HepG2 (cell line): ENCODE results near the gene LOXL4. TPM values are rescaled to one million over a fixed set of nuclear protein-coding genes. Genes with fewer than 3 reads are reported as not detected.

Experiments
- AHR ChIP-seq: IDR thresholded peaks from 2 replicates; pipeline ENCODE4 v1.6.1; 2018; ENCODE audit warnings: missing genetic modification reagents, missing compliant biosample characterization
- DMAP1 ChIP-seq: IDR thresholded peaks from 2 replicates; pipeline ENCODE4 v1.6.1; 2016
- GZF1 ChIP-seq: sonication (generic); formaldehyde crosslinking; IDR thresholded peaks from 2 replicates; pipeline ENCODE4 v1.5.1; 2020; ENCODE audit warnings: mild to moderate bottlenecking, missing genetic modification reagents
- HDAC6 ChIP-seq: fragments of 200-600 bp; sonication (generic); IDR thresholded peaks from 2 replicates; pipeline ENCODE4 v1.7.0; 2017; ENCODE audit warnings: mild to moderate bottlenecking, antibody characterized with exemption, low read length, low read depth
- HMGA1 ChIP-seq: sonication (generic); formaldehyde crosslinking; conservative IDR thresholded peaks from 2 replicates; pipeline ENCODE4 v1.4.0; 2020; ENCODE audit warnings: missing genetic modification reagents
- HNF4G ChIP-seq, 2 experiments: sonication (generic) in 1 of 2; formaldehyde crosslinking in 1 of 2; IDR thresholded peaks; 2 replicates each; pipeline versions ENCODE4 v1.4.0 to v1.6.1; 2011 to 2020; ENCODE audit warnings: borderline replicate concordance in 2 of 2, low read depth in 2 of 2, mild to moderate bottlenecking in 2 of 2, low read length in 1 of 2, missing genetic modification reagents in 1 of 2, moderate library complexity in 1 of 2
- JDP2 ChIP-seq: sonication (generic); formaldehyde crosslinking; IDR thresholded peaks from 2 replicates; pipeline ENCODE4 v1.8.1; 2022; ENCODE audit warnings: missing genetic modification reagents, borderline replicate concordance
- KMT2B ChIP-seq: IDR thresholded peaks from 2 replicates; pipeline ENCODE4 v1.6.1; 2016; ENCODE audit warnings: missing genetic modification reagents, missing compliant biosample characterization
- PHF21A ChIP-seq: sonication (generic); formaldehyde crosslinking; IDR thresholded peaks from 2 replicates; pipeline ENCODE4 v1.5.0; 2020; ENCODE audit warnings: mild to moderate bottlenecking, missing genetic modification reagents
- REL ChIP-seq: sonication (generic); formaldehyde crosslinking; conservative IDR thresholded peaks from 2 replicates; pipeline ENCODE4 v1.8.0; 2022; ENCODE audit warnings: mild to moderate bottlenecking, missing genetic modification reagents, moderate library complexity
- RELA ChIP-seq: sonication (generic); formaldehyde crosslinking; IDR thresholded peaks from 2 replicates; pipeline ENCODE4 v1.4.0; 2020; ENCODE audit warnings: missing genetic modification reagents
- REXO4 ChIP-seq: sonication (generic); formaldehyde crosslinking; IDR thresholded peaks from 2 replicates; pipeline ENCODE4 v1.8.0; 2022; ENCODE audit warnings: missing genetic modification reagents, mild to moderate bottlenecking, borderline replicate concordance
- TAF15 ChIP-seq: fragments of 200-400 bp; formaldehyde crosslinking; IDR thresholded peaks from one replicate; pipeline ENCODE4 v1.6.1; 2018; ENCODE audit warnings: mild to moderate bottlenecking, low read depth, low read length; ENCODE audit not compliant: poor library complexity, severe bottlenecking
- TARDBP ChIP-seq: sonication (generic); formaldehyde crosslinking; IDR thresholded peaks from 2 replicates; pipeline ENCODE4 v1.8.0; 2022; ENCODE audit warnings: mild to moderate bottlenecking, missing genetic modification reagents
- TBX3 ChIP-seq: fragments of 450-650 bp; IDR thresholded peaks from 2 replicates; pipeline ENCODE4 v1.6.1; 2017; ENCODE audit warnings: antibody characterized with exemption, mild to moderate bottlenecking, inconsistent platforms, borderline replicate concordance
- TMF1 ChIP-seq: sonication (generic); formaldehyde crosslinking; IDR thresholded peaks from 2 replicates; pipeline ENCODE4 v1.8.1; 2022; ENCODE audit warnings: low read depth, missing genetic modification reagents
- ZNF121 ChIP-seq: sonication (generic); formaldehyde crosslinking; IDR thresholded peaks from 2 replicates; pipeline ENCODE4 v1.5.0; 2020; ENCODE audit warnings: mild to moderate bottlenecking, missing genetic modification reagents
- ZNF253 ChIP-seq: sonication (generic); formaldehyde crosslinking; IDR thresholded peaks from 2 replicates; pipeline ENCODE4 v1.8.0; 2022; ENCODE audit warnings: mild to moderate bottlenecking, missing genetic modification reagents, borderline replicate concordance
- ZNF451 ChIP-seq: sonication (generic); formaldehyde crosslinking; IDR thresholded peaks from 2 replicates; pipeline ENCODE4 v1.5.0; 2020; ENCODE audit warnings: mild to moderate bottlenecking, missing genetic modification reagents
- ZNF460 ChIP-seq: sonication (generic); formaldehyde crosslinking; IDR thresholded peaks from 2 replicates; pipeline ENCODE4 v1.5.1; 2020; ENCODE audit warnings: missing genetic modification reagents, mild to moderate bottlenecking, borderline replicate concordance
- ZNF562 ChIP-seq: sonication (generic); formaldehyde crosslinking; IDR thresholded peaks from 2 replicates; pipeline ENCODE4 v1.8.0; 2022; ENCODE audit warnings: missing genetic modification reagents, borderline replicate concordance
- ZNF563 ChIP-seq: sonication (generic); formaldehyde crosslinking; IDR thresholded peaks from 2 replicates; pipeline ENCODE4 v1.8.0; 2022; ENCODE audit warnings: mild to moderate bottlenecking, moderate library complexity, missing genetic modification reagents
- ZNF747 ChIP-seq: sonication (generic); formaldehyde crosslinking; IDR thresholded peaks from 2 replicates; pipeline ENCODE4 v1.8.1; 2023; ENCODE audit warnings: missing genetic modification reagents, mild to moderate bottlenecking, borderline replicate concordance
- ZNF839 ChIP-seq: sonication (generic); formaldehyde crosslinking; IDR thresholded peaks from 2 replicates; pipeline ENCODE4 v1.4.0; 2020; ENCODE audit warnings: missing genetic modification reagents, mild to moderate bottlenecking, borderline replicate concordance
- ZNF879 ChIP-seq: sonication (generic); formaldehyde crosslinking; IDR thresholded peaks from 2 replicates; pipeline ENCODE4 v1.8.1; 2023; ENCODE audit warnings: missing genetic modification reagents
- polyA plus RNA-seq, 8 experiments: library from polyadenylated mRNA; depleted of rRNA in 3 of 8; stranded (reverse) in 7 of 8; unstranded in 1 of 8; fragments of >200 nt; fragmentation: Illumina TruSeq in 4 of 8; extraction: Trizol in 4 of 8; gene quantifications; 2 replicates each; pipeline versions ENCODE4 v1.2.1 to v1.2.3, GENCODE V29; 2011 to 2016; ENCODE audit warnings: low read depth in 4 of 8, missing spikeins in 1 of 8, mixed read lengths in 1 of 8; ENCODE audit not compliant: insufficient read depth in 1 of 8
- total RNA-seq, 5 experiments: library from RNA; depleted of rRNA; stranded (reverse); fragments of >200 nt; fragmentation: Illumina TruSeq; extraction: Trizol; gene quantifications; 2 replicates each; pipeline ENCODE4 v1.2.3, GENCODE V29; 2016; ENCODE audit warnings: low read depth in 1 of 5
- TF ChIP-seq, protein P1 (sequence below): sonication (generic); formaldehyde crosslinking; IDR thresholded peaks from 2 replicates; pipeline ENCODE4 v1.8.0; 2022; ENCODE audit warnings: mild to moderate bottlenecking, missing genetic modification reagents; ENCODE audit not compliant: insufficient replicate concordance
- TF ChIP-seq, protein P2 (sequence below): sonication (generic); formaldehyde crosslinking; IDR thresholded peaks from 2 replicates; pipeline ENCODE4 v1.5.0; 2020; ENCODE audit warnings: mild to moderate bottlenecking, missing genetic modification reagents

Gene LOXL4
- total and polyA plus RNA-seq, 2 of the 13 experiments (the other 11 are each of a cell fraction or from before 2014, with no cell fraction given), result 8.8 to 21.1 TPM

DNA sequence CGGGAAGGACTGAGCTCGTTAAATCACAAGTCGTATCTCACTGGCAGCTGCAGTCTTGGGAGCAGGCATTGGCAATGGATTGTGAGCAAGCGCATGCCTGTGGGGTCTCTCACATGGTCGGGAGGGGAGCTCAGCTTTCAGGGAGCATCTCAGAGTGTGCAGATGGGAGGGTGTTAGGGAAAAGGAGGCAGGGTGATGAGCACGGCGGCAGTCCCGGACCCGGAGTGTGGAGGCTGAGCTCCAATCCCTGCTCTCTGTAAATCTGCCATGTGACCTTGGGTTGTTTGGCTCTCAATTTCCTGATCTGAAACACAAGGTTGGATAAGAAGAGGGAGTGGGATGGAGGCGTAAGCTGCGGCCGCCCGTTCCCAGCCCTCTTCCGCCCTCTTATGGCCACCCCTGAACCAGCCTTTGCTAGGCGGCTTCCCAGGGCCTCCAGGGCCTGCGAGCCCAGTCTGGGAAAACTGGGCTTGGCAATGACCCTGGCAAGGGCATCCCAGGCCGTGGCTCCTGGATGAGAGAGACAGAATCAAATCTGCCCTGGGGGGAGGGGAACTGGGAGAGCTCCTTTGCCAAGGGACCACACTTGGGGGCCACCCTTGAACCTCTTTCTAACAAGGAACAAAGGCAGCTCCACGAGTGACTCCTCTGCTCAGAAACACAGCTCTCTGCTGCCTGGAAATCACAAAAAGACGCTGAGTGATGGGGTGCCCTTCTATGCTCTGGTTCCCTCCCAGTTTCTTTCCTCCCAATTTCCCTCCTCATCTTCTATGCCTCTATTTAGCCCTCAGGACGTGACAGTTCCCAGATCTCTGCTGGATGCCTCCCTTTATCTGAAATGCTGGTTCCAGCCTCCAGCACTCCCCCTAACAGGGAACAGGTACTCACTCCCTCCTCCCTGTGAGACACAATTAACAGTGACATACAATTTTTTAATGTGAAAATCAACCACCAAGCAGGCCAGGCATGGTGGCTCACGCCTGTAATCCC lies 41.7 kb upstream of the LOXL4 start (continued):
- TF ChIP-seq ZNF563 (CRISPR knock-in tag) (no peak), ZNF562 (no peak), HMGA1 (CRISPR knock-in tag) (no peak), ZNF121 (CRISPR knock-in tag) (no peak), ZNF460 (CRISPR knock-in tag) (no peak), PHF21A (no peak), HNF4G (IDR thresholded peaks at IDR 0.05; ENCODE audit: borderline replicate concordance, low read depth, low read length) (no peak), HNF4G (CRISPR knock-in tag; IDR thresholded peaks at IDR 0.05; ENCODE audit: borderline replicate concordance, low read depth) (0 out of 2 replicates have a peak, but pooled peaks have one; percentile 35), ZNF747 (CRISPR knock-in tag) (no peak), TARDBP (CRISPR knock-in tag) (no peak), REXO4 (no peak), DMAP1 (no peak), REL (no peak), RELA (CRISPR knock-in tag) (no peak), KMT2B (CRISPR knock-in tag) (no peak), ZNF839 (CRISPR knock-in tag) (0 out of 2 replicates have a peak, but pooled peaks have one; percentile 59), TMF1 (CRISPR knock-in tag) (no peak), JDP2 (CRISPR knock-in tag) (no peak), TAF15 (no peak), ZNF253 (CRISPR knock-in tag) (no peak), TBX3 (no peak), ZNF451 (no peak), AHR (CRISPR knock-in tag) (0 out of 2 replicates have a peak, but pooled peaks have one; percentile 67), ZNF879 (CRISPR knock-in tag) (no peak), HDAC6 (no peak), GZF1 (CRISPR knock-in tag) (no peak)
- TF ChIP-seq, protein P1, sequence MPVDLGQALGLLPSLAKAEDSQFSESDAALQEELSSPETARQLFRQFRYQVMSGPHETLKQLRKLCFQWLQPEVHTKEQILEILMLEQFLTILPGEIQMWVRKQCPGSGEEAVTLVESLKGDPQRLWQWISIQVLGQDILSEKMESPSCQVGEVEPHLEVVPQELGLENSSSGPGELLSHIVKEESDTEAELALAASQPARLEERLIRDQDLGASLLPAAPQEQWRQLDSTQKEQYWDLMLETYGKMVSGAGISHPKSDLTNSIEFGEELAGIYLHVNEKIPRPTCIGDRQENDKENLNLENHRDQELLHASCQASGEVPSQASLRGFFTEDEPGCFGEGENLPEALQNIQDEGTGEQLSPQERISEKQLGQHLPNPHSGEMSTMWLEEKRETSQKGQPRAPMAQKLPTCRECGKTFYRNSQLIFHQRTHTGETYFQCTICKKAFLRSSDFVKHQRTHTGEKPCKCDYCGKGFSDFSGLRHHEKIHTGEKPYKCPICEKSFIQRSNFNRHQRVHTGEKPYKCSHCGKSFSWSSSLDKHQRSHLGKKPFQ (CRISPR knock-in tag), result no peak
- TF ChIP-seq, protein P2, sequence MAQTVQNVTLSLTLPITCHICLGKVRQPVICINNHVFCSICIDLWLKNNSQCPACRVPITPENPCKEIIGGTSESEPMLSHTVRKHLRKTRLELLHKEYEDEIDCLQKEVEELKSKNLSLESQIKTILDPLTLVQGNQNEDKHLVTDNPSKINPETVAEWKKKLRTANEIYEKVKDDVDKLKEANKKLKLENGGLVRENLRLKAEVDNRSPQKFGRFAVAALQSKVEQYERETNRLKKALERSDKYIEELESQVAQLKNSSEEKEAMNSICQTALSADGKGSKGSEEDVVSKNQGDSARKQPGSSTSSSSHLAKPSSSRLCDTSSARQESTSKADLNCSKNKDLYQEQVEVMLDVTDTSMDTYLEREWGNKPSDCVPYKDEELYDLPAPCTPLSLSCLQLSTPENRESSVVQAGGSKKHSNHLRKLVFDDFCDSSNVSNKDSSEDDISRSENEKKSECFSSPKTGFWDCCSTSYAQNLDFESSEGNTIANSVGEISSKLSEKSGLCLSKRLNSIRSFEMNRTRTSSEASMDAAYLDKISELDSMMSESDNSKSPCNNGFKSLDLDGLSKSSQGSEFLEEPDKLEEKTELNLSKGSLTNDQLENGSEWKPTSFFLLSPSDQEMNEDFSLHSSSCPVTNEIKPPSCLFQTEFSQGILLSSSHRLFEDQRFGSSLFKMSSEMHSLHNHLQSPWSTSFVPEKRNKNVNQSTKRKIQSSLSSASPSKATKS (CRISPR knock-in tag), result no peak
